GM18505 (cell line): Measurements from ENCODE around the gene BCL2L15.
A peak's percentile ranks its signal among the peaks of the same experiment; 100 is the strongest.
"Not testable (repeated sequence)": the region's sequence is repeated elsewhere in the genome, so short reads cannot be mapped to it uniquely, and the experiment has no call there.

Experiments used
- ATAC-seq: cut with Tn5 transposase; IDR thresholded peaks from one replicate; pipeline ENCODE4 v1.9.1; 2021; ENCODE audit not compliant: unreplicated experiment
- POLR2A ChIP-seq: IDR thresholded peaks from 4 replicates; pipeline ENCODE4 v1.6.1; 2011; ENCODE audit warnings: borderline replicate concordance; ENCODE audit not compliant: insufficient read depth, insufficient read length; ENCODE audit errors: extremely low read depth

BCL2L15 gene

DNA sequence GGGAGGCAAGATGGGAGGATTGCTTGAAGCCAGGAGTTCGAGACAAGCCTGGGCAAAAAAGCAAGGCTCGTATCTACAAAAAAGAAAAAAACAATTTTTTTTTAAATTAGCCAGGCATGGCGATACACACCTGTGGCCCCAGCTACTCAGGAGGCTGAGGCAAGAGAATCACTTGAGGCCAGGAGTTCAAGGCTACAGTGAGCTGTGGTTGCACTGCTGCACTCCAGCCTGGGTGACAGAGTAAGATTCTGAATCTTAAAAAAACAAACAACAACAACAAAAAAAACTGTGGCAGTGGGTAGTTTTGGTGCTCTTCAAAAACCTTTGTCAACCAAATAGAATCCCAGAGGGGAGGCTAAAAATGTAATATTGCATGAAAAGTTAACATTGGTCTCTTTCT, 16.6 kb downstream of the BCL2L15 start:
- no peak for ATAC-seq
- TF ChIP-seq POLR2A = no peak

DNA sequence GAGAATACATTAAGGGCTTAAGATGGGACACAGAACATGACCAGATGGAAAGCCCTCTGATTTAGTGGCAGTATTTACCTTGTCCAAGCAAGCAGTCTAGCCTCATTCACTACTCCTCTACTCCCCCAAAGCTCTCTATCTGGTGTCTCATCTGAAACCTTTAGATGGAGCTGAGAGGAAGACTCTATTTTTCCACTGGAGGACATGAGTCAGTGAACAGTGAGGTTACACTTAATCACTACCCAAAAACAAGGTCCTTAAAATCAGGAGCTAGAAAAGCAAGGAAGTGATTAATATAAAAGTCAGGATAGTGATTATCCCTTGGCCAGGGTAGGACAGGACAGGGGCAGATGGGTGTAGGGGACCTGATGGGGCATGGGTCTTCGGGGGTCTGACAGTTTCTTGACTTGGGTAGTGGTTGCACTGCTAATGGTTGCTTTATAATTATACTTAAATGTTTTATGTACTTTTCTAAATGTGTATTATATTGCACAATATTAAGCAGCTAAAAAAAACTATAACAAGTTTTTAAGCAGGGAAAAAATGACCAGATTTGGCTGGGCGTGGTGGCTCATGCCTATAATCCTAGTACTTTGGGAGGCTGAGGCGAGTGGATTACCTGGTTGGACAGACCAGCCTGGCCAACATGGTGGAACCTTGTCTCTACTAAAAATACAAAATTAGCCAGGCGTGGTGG, 18.8 kb downstream of the BCL2L15 start:
- ATAC-seq = no peak
- TF ChIP-seq POLR2A = no peak

DNA sequence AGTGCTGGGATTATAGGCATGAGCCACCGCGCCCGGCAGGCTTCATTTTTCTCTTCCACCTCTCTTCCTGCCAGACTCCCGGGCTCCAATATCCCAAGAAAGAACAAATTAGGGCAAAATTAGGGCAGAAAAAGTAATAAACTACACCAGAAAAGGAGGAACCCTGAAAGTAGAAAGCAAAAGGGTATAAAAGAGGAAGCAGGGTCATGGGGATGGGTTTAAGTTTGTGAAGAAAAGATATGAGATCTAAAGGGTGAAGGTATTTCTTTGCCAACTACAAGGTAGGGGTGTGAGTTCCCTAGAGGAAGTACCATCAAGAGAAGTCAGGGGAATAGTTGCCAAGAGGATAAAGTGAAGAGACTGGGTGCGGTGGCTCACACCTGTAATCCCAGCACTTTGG, 25.7 kb downstream of the BCL2L15 start:
- ATAC-seq = no peak
- no peak for TF ChIP-seq POLR2A

DNA sequence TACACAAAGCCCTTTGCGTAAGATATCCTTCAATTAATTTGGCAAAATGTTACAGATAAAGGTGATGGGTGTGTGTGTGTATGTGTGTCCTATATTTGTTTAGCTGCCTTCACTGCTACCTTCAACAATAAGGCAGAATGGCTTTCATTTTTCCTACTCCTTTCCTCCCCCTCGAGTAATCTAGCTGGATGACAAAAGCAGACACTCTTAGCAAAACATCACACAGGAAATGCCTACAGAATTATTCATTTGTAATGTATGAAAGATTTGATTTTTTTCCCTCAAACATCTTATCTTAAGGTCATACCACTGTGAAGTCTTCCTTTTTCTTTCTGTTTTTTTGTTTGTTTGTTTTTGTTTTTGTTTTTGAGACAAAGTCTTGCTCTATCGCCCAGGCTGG, 26.5 kb downstream of the BCL2L15 start:
- ATAC-seq = no peak
- no peak for TF ChIP-seq POLR2A

GRCh38 chr1:113859478-113860175, 27.8 kb downstream of the BCL2L15 start:
- peak; percentile 27 for TF ChIP-seq POLR2A
- ATAC-seq = peak; percentile 75

GRCh38 chr1:113858982-113859381, 28.4 kb downstream of the BCL2L15 start:
- ATAC-seq = no peak
- no peak for TF ChIP-seq POLR2A

- no peak for ATAC-seq
- TF ChIP-seq POLR2A = no peak
These were observed 29.0 kb downstream of the BCL2L15 start for GRCh38 chr1:113858418-113858817.

- ATAC-seq = no peak
- no peak for TF ChIP-seq POLR2A
These were observed 29.6 kb downstream of the BCL2L15 start for GRCh38 chr1:113857776-113858175.

DNA sequence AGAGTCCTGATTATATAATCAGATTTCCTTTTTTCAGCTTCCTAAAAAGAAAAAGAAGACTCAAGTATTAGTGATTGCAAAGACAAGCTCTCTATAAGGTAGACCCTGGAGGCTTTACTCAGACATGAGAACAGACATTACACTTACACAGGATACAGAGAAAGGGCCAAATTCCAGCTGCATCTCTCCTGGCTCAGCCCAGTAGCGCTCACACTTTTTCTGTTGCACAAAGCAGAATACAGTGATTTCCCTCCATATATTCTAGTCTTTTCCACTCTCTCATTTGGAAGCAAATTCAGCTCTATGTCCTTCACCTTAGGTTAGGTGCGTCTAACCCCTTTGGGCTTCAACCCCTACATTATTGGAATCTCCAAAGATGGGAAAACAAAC, 31.0 kb downstream of the BCL2L15 start:
- ATAC-seq = no peak
- TF ChIP-seq POLR2A = no peak

DNA sequence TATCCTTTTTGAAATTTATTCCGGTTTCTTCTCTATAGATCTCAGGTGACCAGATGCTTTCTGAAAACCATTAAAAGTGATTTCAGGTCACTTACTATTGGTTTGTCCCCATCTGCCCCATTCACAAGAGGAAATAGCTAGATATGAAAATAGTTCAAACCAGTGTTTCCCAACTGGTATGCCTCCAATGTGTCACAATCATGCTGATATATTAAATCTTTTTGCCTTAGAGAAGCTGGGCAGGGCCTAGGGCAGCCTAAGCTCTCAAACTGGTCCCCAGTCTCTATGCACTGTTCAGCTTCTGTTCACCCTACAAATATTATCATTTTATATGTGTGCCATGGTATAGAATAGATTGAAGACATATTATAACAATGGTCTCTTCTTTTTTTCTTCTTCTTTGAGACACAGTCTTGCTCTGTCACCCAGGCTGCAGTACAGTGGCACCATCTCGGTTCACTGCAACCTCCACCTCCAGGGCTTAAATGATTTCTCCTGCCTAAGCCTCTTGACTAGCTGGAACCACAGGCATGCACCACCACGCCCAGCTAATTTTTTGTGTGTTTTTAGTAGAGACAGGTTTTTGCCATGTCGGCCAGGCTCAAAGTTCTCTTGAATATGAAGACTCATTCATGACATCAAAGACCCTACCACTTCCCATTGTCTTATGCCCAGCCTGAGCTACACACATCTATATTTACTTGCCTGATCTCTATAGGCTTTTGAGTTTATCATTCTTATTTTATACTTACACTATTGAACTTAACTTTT, 31.6 kb downstream of the BCL2L15 start:
- TF ChIP-seq POLR2A = no peak
- ATAC-seq = no peak

DNA sequence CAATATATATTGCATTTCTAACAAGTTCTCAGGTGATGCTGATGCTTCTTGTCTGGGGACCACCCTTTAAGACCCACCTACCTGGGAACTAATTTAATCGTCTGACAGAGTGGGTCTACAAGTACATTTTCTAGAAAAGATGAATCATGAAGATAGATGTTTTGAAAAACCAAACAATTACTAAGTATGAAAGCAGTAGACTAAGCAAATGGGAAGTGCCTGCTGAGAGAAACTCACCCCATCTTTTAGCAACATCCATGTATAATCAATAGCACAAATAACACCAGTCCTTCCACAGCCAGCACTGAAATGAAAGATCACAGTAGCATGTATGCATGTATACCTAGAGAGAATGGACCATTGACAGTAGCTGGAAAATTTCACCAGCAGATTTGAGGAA, 33.1 kb downstream of the BCL2L15 start:
- TF ChIP-seq POLR2A = no peak
- ATAC-seq = no peak

GRCh38 chr1:113852694-113853093, 34.7 kb downstream of the BCL2L15 start:
- ATAC-seq = not testable (repeated sequence)

DNA sequence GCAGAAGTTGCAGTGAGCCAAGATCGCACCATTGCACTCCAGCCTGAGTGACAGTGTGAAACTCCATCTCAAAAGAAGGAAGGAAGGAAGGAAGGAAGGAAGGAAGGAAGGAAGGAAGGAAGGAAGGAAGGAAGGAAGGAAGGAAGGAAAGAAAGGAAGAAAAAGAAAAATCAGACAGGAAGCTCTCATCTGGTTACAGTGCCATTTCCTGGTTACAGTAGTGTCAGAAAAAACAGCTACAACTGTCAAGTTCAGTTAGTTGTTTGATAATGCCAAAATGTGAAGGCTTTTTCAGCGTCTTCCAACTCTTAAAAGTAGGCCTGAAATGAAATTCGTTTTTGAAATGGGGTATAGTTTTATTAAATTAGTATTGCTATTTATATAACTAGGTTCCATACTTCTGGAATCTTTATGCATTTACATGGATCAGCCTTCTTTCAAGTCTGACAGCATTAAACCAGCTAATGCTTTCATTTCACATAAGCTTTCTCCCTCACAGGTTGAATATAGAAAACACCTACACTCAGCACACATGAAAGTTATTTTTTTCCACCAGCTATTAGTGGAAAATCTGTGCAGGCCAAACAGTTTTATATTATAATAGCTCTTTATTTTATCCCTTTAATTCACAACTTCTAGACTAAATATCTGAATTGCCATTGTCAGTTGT, 37.1 kb downstream of the BCL2L15 start:
- TF ChIP-seq POLR2A = no peak
- no peak for ATAC-seq
